ENCODE results near the gene SLC28A3.

- TF ChIP-seq CTCF (IDR thresholded peaks at IDR 0.05) = no peak
- no peak for TF ChIP-seq POLR2A (IDR thresholded peaks at IDR 0.05)
These were observed 41.0 kb upstream of the SLC28A3 start for GRCh38 chr9:84381508-84381907.

All from thyroid gland (tissue), 4 donors.